Natural killer cell (primary cell): ENCODE data around the gene MUC13. TPM values are rescaled to one million over a fixed set of nuclear protein-coding genes. Genes with fewer than 3 reads are reported as not detected.

ENCODE experiments used
- ATAC-seq, 3 donors: fragments of 150-1000 bp in 2 of 3; fragments of 200-7000 bp in 1 of 3; cut with Tn5 transposase; 1 replicate in 1 of 3; 2 replicates in 2 of 3; pipeline ENCODE4 v1.10.0; 2021; ENCODE audit warnings: mild to moderate bottlenecking in 2 of 3, moderate library complexity in 2 of 3
- DNase-seq, 2 donors: peaks; one replicate each; pipeline versions ENCODE4 v3.0.0 to v3.0.0-alpha.2; 2013 to 2021; ENCODE audit warnings: mixed read lengths in 1 of 2
- H3K27ac ChIP-seq: one replicate; pipeline ENCODE4 v1.5.1; 2013; ENCODE audit warnings: mild to moderate bottlenecking, low read length
- H3K27me3 ChIP-seq: one replicate; pipeline ENCODE4 v1.6.1; 2013; ENCODE audit warnings: low read length; ENCODE audit not compliant: control insufficient read depth, insufficient read depth
- H3K36me3 ChIP-seq: one replicate; pipeline ENCODE4 v1.6.1; 2013; ENCODE audit warnings: low read length; ENCODE audit not compliant: control insufficient read depth, insufficient read depth
- H3K4me1 ChIP-seq: one replicate; pipeline ENCODE4 v1.6.1; 2013; ENCODE audit warnings: low read length; ENCODE audit not compliant: control insufficient read depth, insufficient read depth
- H3K4me3 ChIP-seq: one replicate; pipeline ENCODE4 v1.5.1; 2013; ENCODE audit warnings: low read length
- H3K9me3 ChIP-seq: one replicate; pipeline ENCODE4 v1.6.1; 2013; ENCODE audit warnings: low read length; ENCODE audit not compliant: control insufficient read depth, insufficient read depth
- H3K27ac Mint-ChIP-seq, 2 donors: one replicate each; pipeline ENCODE4 v1.8.0; 2022; ENCODE audit warnings: mild to moderate bottlenecking in 2 of 2, mixed read lengths in 2 of 2, moderate library complexity in 1 of 2
- H3K27me3 Mint-ChIP-seq, 2 donors: one replicate each; pipeline ENCODE4 v1.8.0; 2022; ENCODE audit warnings: low read depth in 2 of 2, mixed read lengths in 2 of 2
- H3K36me3 Mint-ChIP-seq: one replicate; pipeline ENCODE4 v1.8.0; 2022; ENCODE audit warnings: mixed read lengths
- H3K4me1 Mint-ChIP-seq, 2 donors: one replicate each; pipeline ENCODE4 v1.8.0; 2022; ENCODE audit warnings: mixed read lengths in 2 of 2
- H3K4me3 Mint-ChIP-seq: one replicate; pipeline ENCODE4 v1.8.0; 2022; ENCODE audit warnings: mild to moderate bottlenecking, moderate library complexity, mixed read lengths
- H3K9me3 Mint-ChIP-seq, 2 donors: one replicate each; pipeline ENCODE4 v1.8.0; 2022; ENCODE audit warnings: mixed read lengths in 2 of 2
- WGBS: methylation state at CpG from one replicate; pipeline ENCODE4 v1.1.7; 2013; ENCODE audit warnings: missing lambda C conversion rate; ENCODE audit not compliant: insufficient coverage; 5-methylcytosine and 5-hydroxymethylcytosine counted together
- intact Hi-C: fragments of 100-400 bp; cut with micrococcal nuclease; formaldehyde crosslinking; loops from one replicate; pipeline ENCODE4 v1.14.2; 2022
- total RNA-seq, 4 donors: library from RNA; stranded (reverse); fragments of 120-200 nt in 1 of 4; gene quantifications; one replicate each; pipeline versions ENCODE4 v1.2.3 to v1.2.4, GENCODE V29; 2013 to 2022
- TF ChIP-seq, protein P1 (sequence below): fragments of 200-600 bp; IDR thresholded peaks from one replicate; pipeline ENCODE4 v1.8.0; 2022; ENCODE audit warnings: antibody characterized with exemption

The MUC13 gene
- total RNA-seq, 3 donors from 2014 or later (not counting 1 experiment from before 2014, with no cell fraction given): 0.16 to 2.1 (median 0.63) TPM

DNA sequence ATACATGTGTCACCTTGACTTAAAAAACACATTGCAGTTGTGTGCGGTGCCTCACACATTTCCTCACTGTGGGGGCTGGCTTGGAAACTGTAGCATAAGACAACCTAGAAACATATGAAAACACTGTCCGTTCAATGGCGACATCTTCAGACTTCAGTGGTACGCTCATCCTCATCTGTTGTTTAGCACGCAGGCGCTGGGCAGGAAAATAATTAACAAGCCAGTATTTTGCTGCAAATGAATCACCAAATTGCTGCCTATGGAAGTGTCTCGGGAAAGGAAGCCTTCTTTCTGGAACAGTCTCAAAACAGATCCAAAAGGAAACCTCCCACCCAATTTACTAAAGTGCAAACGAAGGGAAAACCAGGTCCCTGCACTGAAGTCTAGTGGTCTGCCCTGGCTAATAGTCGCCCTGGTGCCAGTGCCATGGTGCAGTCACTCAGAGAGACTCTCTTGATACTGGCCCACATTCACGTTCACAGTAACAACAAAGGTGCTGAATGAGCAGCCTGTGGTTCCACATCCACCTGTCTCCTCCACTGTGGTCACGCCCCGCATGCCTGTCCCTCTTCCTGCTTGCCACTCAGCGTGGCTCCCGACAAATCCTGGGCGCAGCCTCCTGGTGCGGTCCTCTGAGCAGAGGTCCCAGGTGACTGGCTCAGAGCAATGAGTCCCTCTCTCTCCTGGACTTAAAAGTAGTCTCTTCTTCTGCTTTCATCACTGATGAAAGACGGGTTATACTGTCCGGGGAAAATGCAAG is 35.6 kb upstream of the MUC13 start:
- Mint-ChIP-seq H3K36me3 (peaks cover 11% of the 10 kb centered on the region), H3K27ac (peak overlapping the region in 1 of 2 donors; percentile 5), H3K4me3 (no peak overlapping the region), H3K27me3 (no peaks in the 10 kb centered on the region), H3K4me1 (peaks cover 8 to 15% of the 10 kb centered on the region in 2 donors), H3K9me3 (no peaks in the 10 kb centered on the region)
- H3K4me1 ChIP-seq: peaks cover 6% of the 10 kb centered on the region
- no peaks in the 10 kb centered on the region for H3K27me3 ChIP-seq
- intact Hi-C loops: no loop called here
- ATAC-seq (no peak), DNase-seq (no peak)
- H3K9me3 ChIP-seq: no peaks in the 10 kb centered on the region
- H3K27ac ChIP-seq: no peak overlapping the region
- TF ChIP-seq, protein P1, sequence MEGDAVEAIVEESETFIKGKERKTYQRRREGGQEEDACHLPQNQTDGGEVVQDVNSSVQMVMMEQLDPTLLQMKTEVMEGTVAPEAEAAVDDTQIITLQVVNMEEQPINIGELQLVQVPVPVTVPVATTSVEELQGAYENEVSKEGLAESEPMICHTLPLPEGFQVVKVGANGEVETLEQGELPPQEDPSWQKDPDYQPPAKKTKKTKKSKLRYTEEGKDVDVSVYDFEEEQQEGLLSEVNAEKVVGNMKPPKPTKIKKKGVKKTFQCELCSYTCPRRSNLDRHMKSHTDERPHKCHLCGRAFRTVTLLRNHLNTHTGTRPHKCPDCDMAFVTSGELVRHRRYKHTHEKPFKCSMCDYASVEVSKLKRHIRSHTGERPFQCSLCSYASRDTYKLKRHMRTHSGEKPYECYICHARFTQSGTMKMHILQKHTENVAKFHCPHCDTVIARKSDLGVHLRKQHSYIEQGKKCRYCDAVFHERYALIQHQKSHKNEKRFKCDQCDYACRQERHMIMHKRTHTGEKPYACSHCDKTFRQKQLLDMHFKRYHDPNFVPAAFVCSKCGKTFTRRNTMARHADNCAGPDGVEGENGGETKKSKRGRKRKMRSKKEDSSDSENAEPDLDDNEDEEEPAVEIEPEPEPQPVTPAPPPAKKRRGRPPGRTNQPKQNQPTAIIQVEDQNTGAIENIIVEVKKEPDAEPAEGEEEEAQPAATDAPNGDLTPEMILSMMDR: no peak
- H3K36me3 ChIP-seq: peaks cover 64% of the 10 kb centered on the region
- H3K4me3 ChIP-seq: no peak overlapping the region
- WGBS: 96% methylated on average over 18 of the region's 18 CpGs

DNA sequence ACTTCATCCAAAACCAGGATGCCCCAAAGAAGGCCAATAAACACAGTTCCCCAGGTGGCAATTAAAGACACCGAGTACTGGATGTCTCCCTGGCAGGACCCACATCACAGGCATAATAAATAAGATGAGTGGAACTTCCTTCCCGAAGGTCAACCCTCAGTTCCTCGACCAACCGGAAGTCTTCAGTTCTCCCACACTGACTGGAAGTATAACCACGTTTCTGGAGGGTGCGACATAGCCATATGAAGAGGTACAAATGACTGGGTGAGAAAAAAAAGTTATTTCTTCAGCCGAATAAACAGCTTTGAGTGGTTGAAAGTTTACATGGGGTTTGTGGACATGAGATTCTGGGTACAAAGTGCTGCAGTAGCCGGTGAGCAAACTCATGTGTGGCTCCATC is 34.6 kb upstream of the MUC13 start:
- Histone ChIP-seq H3K4me1 (no peaks in the 10 kb centered on the region), H3K4me3 (no peak overlapping the region), H3K9me3 (no peaks in the 10 kb centered on the region), H3K27ac (no peak overlapping the region), H3K36me3 (peaks cover 60% of the 10 kb centered on the region), H3K27me3 (no peaks in the 10 kb centered on the region)
- H3K36me3 Mint-ChIP-seq: peaks cover 11% of the 10 kb centered on the region
- H3K4me1 Mint-ChIP-seq: peaks cover 0 to 8% of the 10 kb centered on the region in 2 donors
- WGBS: 73% methylated on average over 8 of the region's 8 CpGs
- no peak overlapping the region for H3K4me3 Mint-ChIP-seq
- no peaks in the 10 kb centered on the region for H3K9me3 Mint-ChIP-seq
- no peak for DNase-seq
- TF ChIP-seq, protein P1: no peak
- intact Hi-C loops: no loop called here
- ATAC-seq: no peak
- H3K27me3 Mint-ChIP-seq: no peaks in the 10 kb centered on the region
- H3K27ac Mint-ChIP-seq: no peak overlapping the region

DNA sequence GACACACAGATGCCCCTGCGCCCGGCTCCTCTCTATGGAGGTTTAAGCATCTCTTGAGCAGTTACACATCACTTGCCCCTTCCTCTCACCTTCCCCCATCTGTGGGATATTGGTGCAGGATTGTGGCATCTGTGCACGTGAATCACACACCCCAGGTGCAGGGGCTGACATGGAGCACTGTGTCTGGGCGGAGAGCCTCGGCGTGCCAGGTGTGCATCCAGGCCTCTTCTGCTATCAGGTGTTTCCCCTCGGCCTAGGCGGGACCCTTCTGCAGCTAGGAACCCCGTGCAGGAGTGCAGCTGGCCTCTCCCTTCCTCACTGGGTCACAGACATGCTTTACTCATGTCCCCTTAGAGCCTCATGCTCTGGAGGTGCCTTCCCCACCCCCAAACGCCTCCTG is 33.4 kb upstream of the MUC13 start:
- no peak for ATAC-seq
- DNase-seq: no peak
- Mint-ChIP-seq H3K9me3 (no peaks in the 10 kb centered on the region), H3K36me3 (peaks cover 11% of the 10 kb centered on the region), H3K4me3 (no peak overlapping the region), H3K27ac (no peak overlapping the region), H3K4me1 (peaks cover 0 to 8% of the 10 kb centered on the region in 2 donors), H3K27me3 (no peaks in the 10 kb centered on the region)
- intact Hi-C loops: no loop called here
- H3K4me1 ChIP-seq: no peaks in the 10 kb centered on the region
- no peaks in the 10 kb centered on the region for H3K9me3 ChIP-seq
- peaks cover 48% of the 10 kb centered on the region for H3K36me3 ChIP-seq
- TF ChIP-seq, protein P1: no peak
- no peak overlapping the region for H3K4me3 ChIP-seq
- H3K27me3 ChIP-seq: no peaks in the 10 kb centered on the region
- no peak overlapping the region for H3K27ac ChIP-seq
- WGBS: 82% methylated on average over 10 of the region's 10 CpGs
